HG02763 (cell line): ENCODE measurements around the gene ST6GALNAC1.
"Not testable (repeated sequence)": the region's sequence is repeated elsewhere in the genome, so short reads cannot be mapped to it uniquely, and the experiment has no call there.

Source experiments
- ATAC-seq: cut with Tn5 transposase; IDR thresholded peaks from one replicate; pipeline ENCODE4 v1.9.1; 2021; ENCODE audit warnings: mild to moderate bottlenecking, moderate library complexity; ENCODE audit not compliant: unreplicated experiment

Gene ST6GALNAC1

GRCh38 chr17:76644995-76645394 is 1.4 kb upstream of the ST6GALNAC1 start:
- no peak for ATAC-seq

GRCh38 chr17:76642994-76643393 is 563 bp downstream of the ST6GALNAC1 start:
- no peak for ATAC-seq

DNA sequence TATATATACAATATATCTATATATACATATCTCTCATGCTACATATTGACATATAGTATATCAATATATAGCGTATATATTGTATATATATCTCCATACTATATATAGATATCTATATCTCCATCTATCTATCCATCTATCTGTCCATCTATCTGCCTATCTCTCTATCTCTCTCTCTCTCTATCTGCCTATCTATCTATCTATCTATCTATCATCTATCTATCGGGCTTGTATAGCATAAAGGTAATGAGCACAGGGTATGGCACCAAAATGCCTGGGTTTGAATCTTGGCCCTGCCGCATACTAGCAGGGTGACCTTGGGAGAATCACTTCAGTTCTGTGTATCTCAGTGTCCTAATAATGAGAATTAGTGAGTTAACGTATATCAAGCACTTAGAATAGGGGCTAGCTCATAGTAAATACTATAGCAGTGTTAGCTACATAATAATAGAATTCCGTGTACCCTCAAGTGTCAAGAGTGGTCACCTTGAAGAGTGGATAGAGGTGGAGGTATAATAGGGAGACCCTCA is 1.5 kb downstream of the ST6GALNAC1 start:
- ATAC-seq = no peak

GRCh38 chr17:76641501-76641900 is 2.1 kb downstream of the ST6GALNAC1 start:
- ATAC-seq = no peak

- no peak for ATAC-seq
Observed at GRCh38 chr17:76640550-76641380, 2.8 kb downstream of the ST6GALNAC1 start.

DNA sequence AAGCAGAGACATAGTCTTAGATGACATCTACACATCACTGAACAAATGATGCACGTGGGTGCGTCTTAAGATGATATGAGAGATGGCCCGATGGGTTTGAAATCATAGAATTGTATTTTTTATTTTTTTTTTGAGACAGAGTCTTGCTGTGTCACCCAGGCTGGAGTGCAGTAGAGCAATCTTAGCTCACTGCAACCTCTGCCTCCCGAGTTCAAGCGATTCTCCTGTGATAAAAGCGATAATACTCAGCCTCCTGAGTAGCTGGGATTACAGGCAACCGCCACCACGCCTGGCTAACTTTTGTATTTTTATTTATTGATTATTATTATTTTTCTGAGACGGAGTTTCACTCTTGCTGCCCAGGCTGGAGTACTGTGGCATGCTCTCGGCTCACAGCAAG is 5.3 kb downstream of the ST6GALNAC1 start:
- no peak for ATAC-seq

- ATAC-seq = not testable (repeated sequence)
Observed at GRCh38 chr17:76636486-76637206, 6.9 kb downstream of the ST6GALNAC1 start.

- ATAC-seq = no peak
Observed at GRCh38 chr17:76635659-76636360, 7.7 kb downstream of the ST6GALNAC1 start.

DNA sequence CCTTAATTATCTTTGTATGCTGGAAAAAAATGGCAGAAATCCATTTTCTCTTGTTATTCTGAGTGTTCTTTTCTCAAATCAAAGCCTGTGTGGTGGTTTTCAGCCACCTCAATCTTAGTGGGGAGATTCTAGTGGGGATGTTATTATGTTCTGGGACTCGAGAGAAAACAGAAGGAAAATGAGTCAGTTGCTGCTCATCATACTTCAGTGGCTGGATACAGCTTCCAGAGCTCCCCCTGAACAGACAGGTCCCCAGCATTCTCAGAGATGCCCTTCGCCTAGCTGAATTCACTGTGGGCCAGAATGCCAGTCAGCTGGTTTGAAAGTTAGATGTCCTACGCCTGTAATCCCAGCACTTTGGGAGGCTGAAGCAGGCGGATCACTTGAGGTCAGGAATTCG is 8.5 kb downstream of the ST6GALNAC1 start:
- ATAC-seq = no peak

- ATAC-seq = no peak
Observed at GRCh38 chr17:76633628-76634328, 9.8 kb downstream of the ST6GALNAC1 start.

- ATAC-seq = no peak
Observed at GRCh38 chr17:76631821-76632565, 11.6 kb downstream of the ST6GALNAC1 start.

- no peak for ATAC-seq
Observed at GRCh38 chr17:76630151-76630550, 13.4 kb downstream of the ST6GALNAC1 start.

DNA sequence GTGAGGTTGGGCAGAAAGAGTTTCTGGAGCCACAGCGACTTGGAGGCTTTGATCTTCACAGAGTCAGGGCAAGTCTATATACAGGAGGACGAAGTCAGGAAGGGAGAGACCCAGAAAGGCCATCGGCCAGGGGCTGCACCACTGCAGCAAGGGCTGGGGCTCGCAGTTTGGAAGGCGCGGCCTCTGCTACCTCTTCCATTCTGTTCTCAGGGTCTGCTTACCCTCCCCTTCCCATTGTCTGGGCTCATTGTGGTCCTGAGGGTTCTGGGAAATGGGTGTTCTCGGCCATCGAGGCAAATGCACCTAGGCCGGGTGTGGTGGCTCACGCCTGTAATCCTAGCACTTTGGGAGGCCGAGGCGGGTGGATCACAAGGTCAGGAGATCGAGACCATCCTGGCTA is 16.0 kb downstream of the ST6GALNAC1 start:
- ATAC-seq = no peak

DNA sequence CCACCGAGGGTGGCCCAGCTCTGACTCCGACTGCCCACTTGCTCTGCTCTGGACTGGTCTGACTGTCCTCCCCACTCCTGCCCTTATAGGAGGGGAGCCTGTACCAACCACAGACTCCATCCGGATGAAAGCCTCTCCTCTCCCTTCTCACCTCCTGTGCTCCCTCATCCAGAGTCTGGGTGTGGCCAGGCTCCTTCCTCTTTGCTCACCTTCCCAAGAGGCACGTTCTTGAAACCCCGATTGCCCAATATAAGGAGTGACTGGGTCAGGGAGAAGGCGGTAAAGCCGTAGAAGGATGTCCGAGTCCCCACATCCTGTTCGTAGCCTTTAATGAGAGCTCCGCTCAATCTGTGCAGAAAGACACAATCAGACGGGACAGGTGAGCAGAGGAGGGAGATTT is 17.1 kb downstream of the ST6GALNAC1 start:
- no peak for ATAC-seq

- no peak for ATAC-seq
Observed at GRCh38 chr17:76625496-76625895, 18.1 kb downstream of the ST6GALNAC1 start.

DNA sequence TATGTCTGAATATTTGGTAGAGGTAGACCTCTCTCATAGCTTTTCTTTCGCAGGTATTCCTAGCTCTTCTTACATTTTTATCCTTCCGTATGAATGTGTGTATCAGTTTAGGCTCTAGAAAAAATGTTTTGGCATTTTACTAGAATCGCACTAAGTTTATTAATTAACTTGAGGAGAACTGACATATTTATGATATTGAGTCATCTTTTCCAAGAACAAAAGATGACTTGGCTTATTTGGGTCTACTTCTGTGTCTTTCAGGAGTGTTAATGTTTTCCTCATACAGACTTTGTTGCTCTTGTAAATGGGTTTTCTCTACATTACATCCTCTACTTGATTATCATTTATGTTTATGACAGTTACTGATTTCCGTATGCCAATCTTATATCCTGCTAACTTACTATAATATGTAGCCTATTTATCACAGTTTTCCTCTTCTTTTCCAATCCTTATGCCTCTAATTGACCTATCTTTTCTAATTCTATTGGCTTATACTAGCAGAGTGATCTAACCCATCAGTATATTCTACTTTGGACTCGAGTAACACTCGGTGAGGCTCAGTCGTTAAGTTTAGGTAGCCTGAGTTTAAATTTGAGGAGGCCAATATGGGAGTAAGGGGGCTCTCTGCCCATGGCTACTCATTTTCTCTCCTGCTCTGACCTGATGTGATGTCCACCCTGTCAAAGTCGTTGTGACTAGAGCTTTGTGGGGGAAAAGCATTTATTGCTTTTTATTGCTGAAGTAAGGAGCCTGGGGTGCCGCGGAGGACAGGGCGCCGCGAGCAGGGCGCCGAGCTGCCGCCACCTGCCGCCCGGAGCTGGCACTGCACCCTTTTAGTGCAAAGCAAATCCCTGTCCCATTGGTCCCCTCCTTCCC is 20.0 kb downstream of the ST6GALNAC1 start:
- ATAC-seq = no peak

GRCh38 chr17:76617838-76618237 is 25.7 kb downstream of the ST6GALNAC1 start:
- ATAC-seq = no peak

- ATAC-seq = no peak
Observed at GRCh38 chr17:76614912-76615617, 28.5 kb downstream of the ST6GALNAC1 start.
